G401 (cell line): ENCODE results near the gene DUOXA2. TPM values are rescaled to one million over a fixed set of nuclear protein-coding genes. Genes with fewer than 3 reads are reported as not detected.

Experiments used
- DNase-seq: peaks from one replicate; pipeline ENCODE4 v3.0.0-alpha.2; 2015; ENCODE audit warnings: low spot score
- in situ Hi-C: cut with HindIII; loops from 2 replicates; pipeline ENCODE4 v1.10.0; 2016; ENCODE audit warnings: low sequenced_read_pairs, mixed read lengths
- total RNA-seq: library from RNA; depleted of rRNA; stranded (reverse); fragments of >200 nt; shearing (Covaris generic); gene quantifications from 2 replicates; pipeline ENCODE4 v1.2.3, GENCODE V29; 2014

The DUOXA2 gene
- total RNA-seq, 1 experiment from 2014 or later, result not detected

DNA sequence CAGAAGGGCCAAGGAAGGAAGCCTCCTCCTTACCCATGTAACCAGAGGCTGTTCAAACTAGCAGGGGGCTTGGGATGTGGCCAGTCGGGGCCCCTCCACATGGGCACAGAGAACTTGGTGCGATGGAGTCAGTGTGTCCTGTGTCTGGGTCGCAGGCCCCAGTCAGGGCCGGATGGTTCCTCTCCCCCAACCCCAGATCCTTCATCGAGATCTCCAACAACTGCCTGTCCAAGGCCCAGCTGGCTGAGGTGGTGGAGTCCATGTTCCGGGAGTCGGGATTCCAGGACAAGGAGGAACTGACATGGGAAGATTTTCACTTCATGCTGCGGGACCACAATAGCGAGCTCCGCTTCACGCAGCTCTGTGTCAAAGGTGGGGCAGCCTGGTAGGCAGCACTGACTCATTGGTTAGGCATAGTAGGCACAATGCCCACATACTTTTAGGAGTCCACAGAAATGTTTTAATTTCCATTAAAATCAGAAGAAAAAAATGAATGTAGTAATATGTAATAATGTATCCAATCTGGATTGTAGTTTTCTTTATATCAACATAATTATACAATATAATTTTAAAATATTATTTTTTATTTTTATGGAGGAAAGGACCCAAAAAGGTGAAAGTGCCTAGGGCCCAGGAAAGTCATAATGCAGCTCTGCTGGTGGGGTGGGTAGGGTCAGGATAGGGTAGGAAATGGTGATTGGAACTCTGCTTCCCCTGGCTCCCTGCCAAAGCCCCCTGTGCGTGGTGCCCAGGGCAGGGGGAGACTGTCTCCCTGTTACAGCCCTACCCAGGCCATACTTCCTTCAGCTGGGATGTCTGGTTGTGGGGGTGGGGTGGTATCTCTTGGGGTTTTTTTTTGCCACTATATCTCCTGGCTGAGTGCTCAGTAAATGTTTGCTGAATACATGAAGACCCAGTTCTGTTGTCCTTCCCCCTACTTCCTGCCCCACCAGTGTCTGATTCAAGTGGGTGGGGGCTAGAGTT, 34.2 kb downstream of the DUOXA2 start:
- in situ Hi-C loops, result no loop called here
- DNase-seq, result no peak

DNA sequence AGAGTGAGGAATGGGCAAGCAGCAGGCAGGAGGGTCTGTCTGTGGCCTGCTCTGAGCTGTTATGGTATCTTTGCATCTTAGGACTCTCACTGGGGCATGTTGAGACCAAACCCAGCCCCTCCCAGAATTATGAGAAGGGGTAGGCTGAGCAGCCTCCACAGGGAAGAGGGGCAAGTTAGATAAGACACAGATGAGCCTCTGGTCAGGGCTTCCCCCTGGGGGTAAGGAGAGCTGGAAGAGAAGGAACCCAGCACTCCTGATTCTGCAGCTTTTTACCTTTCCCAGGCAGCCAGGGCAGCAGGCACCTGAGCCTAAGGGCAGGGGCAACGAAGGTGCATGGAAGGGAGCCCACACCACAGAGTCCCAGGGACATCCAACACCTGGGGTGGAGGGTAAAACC, 34.9 kb downstream of the DUOXA2 start:
- in situ Hi-C loops, result no loop called here
- no peak for DNase-seq

DNA sequence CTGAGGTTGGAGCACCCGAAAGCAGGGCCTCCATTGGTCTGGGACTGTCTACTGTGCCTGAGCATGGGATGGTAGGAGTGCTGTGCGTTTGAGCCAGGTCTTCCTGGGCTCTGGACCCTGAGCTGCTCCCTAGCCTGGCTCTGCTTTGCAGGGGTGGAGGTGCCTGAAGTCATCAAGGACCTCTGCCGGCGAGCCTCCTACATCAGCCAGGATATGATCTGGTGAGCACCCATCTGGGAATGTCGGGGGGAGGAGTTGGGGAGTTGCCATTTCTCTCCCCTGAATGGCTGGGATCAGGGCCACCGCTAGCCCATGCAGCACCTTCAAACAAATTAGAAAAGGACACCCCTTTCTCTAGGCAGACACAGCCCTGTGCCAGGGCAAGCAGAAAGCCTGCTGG, 36.4 kb downstream of the DUOXA2 start:
- no peak for DNase-seq
- in situ Hi-C loops, result no loop called here

DNA sequence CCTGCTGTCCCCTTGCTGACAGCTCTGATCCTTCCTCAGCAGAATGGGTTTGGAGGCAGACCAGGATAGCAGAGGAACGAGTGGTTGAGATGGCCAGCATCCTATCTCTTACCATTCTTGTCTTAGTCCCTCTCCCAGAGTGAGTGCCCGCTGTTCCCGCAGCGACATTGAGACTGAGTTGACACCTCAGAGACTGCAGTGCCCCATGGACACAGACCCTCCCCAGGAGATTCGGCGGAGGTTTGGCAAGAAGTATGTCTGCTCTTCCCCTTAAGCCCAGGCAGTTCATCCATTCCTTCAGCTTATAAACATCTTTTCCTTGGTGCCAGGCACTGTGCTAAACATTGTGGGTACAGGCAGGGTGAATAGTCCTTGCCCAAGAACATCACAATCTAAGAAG, 36.9 kb downstream of the DUOXA2 start:
- DNase-seq, result no peak
- in situ Hi-C loops, result no loop called here

DNA sequence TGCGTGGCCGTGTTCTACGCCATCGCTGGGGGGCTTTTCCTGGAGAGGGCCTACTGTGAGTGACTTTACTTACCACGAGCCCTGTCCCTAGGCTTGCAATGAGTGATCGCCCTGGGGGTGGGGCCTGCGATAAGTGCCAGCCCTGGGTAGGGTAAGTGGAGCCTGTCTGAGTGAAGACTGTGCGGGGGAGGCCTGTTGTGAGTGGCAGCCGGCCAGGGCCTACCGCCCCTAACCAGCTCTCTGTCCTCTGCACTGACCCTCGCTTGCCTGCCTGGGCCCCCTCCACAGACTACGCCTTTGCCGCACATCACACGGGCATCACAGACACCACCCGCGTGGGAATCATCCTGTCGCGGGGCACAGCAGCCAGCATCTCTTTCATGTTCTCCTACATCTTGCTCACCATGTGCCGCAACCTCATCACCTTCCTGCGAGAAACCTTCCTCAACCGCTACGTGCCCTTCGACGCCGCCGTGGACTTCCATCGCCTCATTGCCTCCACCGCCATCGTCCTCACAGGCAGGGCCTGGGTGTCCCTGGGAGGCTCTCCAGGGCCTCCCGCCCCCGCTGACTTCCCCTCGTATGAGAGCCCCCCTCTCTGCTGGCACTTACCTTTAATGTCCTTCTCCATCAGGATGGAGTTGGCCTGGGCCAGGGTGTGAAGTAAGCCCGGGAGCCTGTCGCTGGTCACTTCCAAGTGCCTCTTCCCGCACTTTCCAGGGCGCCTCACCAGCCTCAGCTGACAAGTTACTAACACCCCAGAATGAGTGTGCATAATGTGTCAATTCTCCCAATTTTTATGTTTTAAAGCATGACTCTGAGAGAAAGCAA, 38.1 kb downstream of the DUOXA2 start:
- in situ Hi-C loops, result no loop called here
- no peak for DNase-seq

DNA sequence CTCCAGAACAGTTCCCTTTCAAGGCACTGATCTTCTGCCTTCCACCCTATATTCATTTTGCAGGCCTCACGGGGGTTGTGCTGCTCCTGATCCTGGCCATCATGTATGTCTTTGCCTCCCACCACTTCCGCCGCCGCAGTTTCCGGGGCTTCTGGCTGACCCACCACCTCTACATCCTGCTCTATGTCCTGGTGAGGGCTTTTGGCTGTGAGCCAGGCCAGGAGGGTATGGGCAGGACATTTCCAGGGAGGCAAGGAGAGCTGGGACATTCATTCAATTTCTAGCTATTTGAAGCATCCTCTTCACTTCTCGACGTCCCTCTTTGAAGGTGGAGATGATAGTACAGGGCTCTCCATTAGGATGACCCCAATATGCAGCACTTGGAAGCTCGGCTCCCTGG, 41.6 kb downstream of the DUOXA2 start:
- peak; percentile 23 for DNase-seq
- in situ Hi-C loops, result no loop called here

DNA sequence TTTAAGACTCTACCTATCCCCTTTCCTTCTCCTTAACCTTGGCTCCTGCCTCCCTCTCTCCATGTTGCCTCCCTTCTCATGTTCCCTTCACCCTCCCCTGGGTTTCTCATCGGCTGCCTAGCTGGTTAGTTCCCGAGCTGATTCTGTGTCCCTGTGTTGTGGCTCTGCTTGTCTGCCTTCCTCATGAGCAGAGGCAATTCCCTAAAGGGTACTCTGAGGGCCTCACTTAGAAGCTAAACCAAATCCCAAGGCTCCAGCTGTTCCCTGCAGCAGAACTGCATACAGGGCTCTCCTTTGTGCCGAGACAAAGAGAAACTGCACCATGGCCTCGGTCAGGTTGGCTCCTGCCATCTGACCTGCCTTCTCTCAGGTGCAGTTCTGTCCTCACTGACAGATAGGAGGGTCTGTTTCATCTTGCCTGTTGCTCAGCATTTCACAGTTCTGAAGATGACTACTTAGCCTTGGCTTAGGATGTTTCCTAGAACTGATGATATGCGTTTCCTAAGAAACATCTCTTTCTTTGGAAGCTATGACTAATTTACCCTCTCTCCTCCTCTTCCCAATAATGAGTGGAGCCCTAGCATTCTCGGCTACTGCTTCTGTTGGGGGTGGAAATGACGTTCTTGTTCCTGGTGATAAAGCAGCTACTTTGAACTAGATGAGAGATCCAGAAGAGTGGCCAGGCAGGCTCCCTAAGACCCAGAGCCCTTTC, 42.8 kb downstream of the DUOXA2 start:
- DNase-seq, result no peak

DNA sequence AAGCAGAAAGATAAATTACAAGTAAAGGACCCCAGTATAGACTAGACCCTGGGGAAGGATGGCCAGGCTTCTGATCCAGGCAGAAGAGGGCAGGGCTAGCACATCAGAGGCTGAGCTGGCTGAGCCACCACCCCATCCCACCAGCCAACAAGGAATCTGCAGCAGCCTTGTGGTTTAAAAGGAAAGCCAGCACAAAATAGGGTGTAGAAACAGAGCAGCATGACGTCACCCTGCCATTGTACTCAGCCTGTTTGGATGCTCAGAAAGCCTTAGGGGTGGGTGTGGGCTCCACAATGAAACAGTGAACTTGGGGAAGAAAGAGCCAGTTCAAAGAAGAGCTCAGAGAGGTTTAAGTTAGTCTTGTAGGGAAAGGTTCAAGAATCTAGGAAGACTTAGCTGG, 43.8 kb downstream of the DUOXA2 start:
- in situ Hi-C loops, result no loop called here
- no peak for DNase-seq

More for the DNA sequence above, 42.8 kb downstream of the DUOXA2 start:
- in situ Hi-C loops, result no loop called here

DNA sequence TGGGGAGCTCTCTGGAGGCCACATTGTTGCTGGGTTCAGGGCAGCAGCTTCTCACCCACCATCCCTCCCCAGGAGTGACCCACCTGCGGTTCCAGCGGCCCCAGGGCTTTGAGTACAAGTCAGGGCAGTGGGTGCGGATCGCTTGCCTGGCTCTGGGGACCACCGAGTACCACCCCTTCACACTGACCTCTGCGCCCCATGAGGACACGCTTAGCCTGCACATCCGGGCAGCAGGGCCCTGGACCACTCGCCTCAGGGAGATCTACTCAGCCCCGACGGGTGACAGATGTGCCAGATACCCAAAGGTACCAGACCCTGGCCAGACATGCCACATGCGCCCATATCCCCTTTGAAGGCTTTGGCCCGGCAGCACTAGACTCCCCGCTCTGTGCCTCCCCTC, 47.5 kb downstream of the DUOXA2 start:
- DNase-seq, result no peak
- in situ Hi-C loops, result no loop called here

DNA sequence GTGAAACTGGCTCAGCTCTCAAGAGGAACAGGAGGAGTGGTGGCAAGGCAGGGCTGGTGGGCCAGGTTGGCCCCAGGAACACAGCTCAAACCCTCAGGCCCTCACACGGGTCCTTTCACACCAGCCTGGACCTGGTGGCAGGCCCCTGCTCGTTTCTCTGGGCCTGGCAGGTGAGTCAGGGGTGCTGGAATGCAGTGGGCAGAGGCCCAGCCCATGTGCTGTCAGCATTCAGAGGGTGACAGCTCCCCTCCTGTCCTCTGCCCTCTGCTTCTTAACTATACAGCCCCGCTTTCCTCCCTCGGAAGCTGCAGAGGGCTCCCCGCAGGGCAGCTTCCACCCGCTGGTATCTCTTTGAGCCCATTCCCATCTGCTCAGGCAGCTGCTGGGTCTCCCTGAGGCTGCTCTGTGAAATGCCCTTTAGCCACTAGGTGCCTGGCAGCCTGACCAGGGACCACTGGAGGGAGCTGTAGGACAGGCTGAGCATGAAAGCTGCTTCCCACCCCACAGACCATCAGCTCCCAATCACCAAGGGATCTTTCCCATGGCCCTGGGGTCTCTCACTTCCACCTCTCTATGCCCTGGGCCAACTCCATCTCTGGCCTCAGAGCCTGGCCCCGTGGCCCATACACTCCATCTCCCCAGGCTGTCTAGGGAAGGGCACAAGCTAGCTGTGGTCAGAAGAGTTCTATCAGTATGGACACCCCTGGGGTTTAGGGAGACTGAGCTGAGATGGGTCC, 48.8 kb downstream of the DUOXA2 start:
- peak; percentile 91 for DNase-seq
- in situ Hi-C loops, result no loop called here

GRCh38 chr15:45163508-45163856, 49.4 kb downstream of the DUOXA2 start:
- DNase-seq, result no peak
- in situ Hi-C loops, result no loop called here

DNA sequence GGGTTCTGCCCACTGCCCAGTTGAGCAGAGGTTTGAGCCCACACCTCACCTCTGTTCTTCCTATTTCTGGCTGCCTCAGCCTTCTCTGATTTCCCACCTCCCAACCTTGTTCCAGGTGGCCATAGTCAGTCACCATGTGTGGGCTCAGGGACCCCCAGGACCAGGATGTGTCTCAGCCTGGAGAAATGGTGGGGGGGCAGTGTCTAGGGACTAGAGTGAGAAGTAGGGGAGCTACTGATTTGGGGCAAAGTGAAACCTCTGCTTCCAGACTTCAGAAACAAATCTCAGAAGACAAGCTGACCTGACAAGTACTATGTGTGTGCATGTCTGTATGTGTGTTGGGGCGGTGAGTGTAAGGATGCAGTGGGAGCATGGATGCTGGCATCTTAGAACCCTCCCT, 50.8 kb downstream of the DUOXA2 start:
- no peak for DNase-seq
- in situ Hi-C loops, result no loop called here

DNA sequence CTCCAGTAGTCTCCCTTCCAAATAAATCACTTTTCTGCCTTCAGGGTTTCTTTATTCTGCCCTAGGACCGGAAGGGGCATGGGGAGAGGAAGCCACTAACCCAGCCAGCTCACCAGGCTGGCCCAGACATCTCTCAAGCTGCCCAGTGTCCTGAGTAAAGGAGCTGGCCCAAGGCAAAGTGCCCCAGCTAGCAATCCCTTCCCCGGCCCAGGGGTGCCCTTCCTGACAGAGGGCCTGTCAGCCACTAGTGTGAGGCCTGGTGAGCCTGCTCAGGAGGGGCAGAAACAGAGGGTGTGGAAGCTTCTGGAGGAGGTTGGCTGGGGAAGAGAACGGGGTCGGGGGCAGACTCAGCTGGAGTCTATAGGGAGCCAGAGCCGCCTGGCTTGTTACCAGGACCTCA, 51.4 kb downstream of the DUOXA2 start:
- in situ Hi-C loops, result no loop called here

GRCh38 chr15:45166834-45167630, 52.9 kb downstream of the DUOXA2 start:
- in situ Hi-C loops, result no loop called here
- peak; percentile 70 for DNase-seq

More for the DNA sequence above, 51.4 kb downstream of the DUOXA2 start:
- DNase-seq, result peak; percentile 29

DNA sequence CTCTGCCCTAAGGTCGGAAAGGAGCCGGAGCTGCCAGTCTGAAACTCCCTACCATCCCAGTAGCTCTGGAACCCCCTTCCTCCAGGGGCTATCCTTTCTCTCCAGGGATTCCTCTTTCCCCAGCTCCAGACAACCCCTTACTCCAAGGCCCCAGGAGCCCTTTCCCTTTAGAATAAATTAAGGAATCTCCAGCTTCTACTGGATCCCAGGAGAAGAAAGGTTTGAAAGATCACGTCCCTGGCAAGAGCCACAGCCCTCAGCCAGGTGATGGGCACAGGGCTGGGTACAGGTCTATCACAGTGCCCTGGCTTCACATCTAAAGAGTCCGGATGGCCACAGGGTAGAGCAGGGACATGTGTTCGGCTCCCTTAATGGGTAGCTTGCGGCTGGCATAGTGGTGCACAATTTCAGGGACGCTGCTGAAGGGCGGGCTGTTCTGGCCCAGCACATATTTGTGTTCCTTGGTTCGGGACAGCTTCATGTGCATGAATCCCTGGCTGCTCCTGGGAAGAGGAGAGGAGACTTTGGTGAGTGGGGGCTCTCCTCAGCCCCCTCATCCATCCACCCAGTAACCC, 53.6 kb downstream of the DUOXA2 start:
- DNase-seq, result peak; percentile 33
- in situ Hi-C loops, result no loop called here
